GM12891 (cell line): Measurements from ENCODE around the gene FAM20C.

Experiments used
- POLR2A ChIP-seq: IDR thresholded peaks from 2 replicates; pipeline ENCODE4 v1.6.1; 2011; ENCODE audit warnings: low read depth, low read length, control low read depth
- POLR2AphosphoS5 ChIP-seq: IDR thresholded peaks from 2 replicates; pipeline ENCODE4 v1.6.1; 2011; ENCODE audit warnings: low read depth, low read length, control low read depth
- POU2F2 ChIP-seq: IDR thresholded peaks from 2 replicates; pipeline ENCODE4 v1.6.1; 2011; ENCODE audit warnings: low read depth, mild to moderate bottlenecking, control low read depth, low read length, moderate library complexity
- SPI1 ChIP-seq: IDR thresholded peaks from 2 replicates; pipeline ENCODE4 v1.6.1; 2011; ENCODE audit warnings: low read depth, low read length, control low read depth
- TAF1 ChIP-seq: IDR thresholded peaks from 2 replicates; pipeline ENCODE4 v1.6.1; 2011; ENCODE audit warnings: low read depth, low read length, control low read depth

DNA sequence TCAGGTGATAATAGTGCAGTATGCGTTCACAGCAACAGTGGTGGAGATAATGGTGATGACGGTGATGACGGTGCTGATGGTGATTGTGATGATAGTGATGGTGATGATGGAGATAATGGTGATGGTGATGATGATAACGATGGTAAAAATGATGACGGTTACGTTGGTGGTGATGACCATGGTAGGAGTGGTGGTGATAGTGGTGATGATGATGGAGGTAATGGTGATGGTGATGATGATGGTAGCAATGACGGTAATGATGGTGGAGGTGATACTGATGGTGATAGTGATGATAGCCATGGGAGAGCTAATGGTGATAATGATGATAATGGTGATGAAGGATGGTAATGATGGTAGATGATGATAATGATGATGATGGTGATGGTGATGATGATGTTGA, 45.0 kb downstream of the FAM20C start:
- TF ChIP-seq POLR2A (no peak), POLR2AphosphoS5 (no peak), TAF1 (no peak), POU2F2 (no peak), SPI1 (no peak)
